ENCODE data around the gene ZBTB38. TPM values are rescaled to one million over a fixed set of nuclear protein-coding genes. Genes with fewer than 3 reads are reported as not detected.

The ZBTB38 gene
- total RNA-seq, 1 donor from 2014 or later: 25.8 TPM

DNA sequence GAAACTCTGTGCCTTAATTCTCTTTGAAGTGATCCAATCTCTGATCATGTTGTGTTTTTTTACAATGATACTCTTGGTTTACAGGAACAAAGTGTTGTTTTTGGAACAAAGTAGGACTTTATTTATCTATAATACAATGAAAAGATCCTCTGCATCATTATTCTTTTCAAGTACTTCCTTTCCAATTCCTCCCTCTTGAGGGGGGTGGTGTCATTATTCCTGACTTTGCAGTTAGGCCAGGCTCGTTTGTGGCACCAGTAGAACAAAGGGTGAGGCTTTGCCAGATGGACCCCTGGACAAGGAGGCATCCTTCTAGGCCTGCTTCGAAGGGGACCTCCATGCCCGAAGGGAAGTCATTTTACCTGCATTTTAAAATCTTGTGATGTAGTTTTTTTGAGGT lies 41.7 kb upstream of the ZBTB38 start:
- TF ChIP-seq, protein P1, sequence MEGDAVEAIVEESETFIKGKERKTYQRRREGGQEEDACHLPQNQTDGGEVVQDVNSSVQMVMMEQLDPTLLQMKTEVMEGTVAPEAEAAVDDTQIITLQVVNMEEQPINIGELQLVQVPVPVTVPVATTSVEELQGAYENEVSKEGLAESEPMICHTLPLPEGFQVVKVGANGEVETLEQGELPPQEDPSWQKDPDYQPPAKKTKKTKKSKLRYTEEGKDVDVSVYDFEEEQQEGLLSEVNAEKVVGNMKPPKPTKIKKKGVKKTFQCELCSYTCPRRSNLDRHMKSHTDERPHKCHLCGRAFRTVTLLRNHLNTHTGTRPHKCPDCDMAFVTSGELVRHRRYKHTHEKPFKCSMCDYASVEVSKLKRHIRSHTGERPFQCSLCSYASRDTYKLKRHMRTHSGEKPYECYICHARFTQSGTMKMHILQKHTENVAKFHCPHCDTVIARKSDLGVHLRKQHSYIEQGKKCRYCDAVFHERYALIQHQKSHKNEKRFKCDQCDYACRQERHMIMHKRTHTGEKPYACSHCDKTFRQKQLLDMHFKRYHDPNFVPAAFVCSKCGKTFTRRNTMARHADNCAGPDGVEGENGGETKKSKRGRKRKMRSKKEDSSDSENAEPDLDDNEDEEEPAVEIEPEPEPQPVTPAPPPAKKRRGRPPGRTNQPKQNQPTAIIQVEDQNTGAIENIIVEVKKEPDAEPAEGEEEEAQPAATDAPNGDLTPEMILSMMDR (IDR thresholded peaks at IDR 0.05; ENCODE audit: unreplicated experiment): no peak
- Mint-ChIP-seq H3K4me3 (ENCODE audit: low read depth) (no peak overlapping the region), H3K4me1 (ENCODE audit: low read depth) (peaks cover 60% of the 10 kb centered on the region)

GRCh38 chr3:141328286-141329166 lies 39.8 kb upstream of the ZBTB38 start:
- Mint-ChIP-seq H3K36me3 (ENCODE audit: insufficient read depth) (no peaks in the 10 kb centered on the region), H3K4me1 (ENCODE audit: low read depth) (peaks cover 63% of the 10 kb centered on the region), H3K27ac (peak overlapping the region; percentile 38), H3K9me3 (ENCODE audit: low read depth) (no peaks in the 10 kb centered on the region), H3K27me3 (peaks cover 19% of the 10 kb centered on the region), H3K4me3 (ENCODE audit: low read depth) (no peak overlapping the region)
- no peak for DNase-seq (ENCODE audit: low spot score, unreplicated experiment)
- TF ChIP-seq, protein P1 (IDR thresholded peaks at IDR 0.05; ENCODE audit: unreplicated experiment): no peak

More for the DNA sequence above, 41.7 kb upstream of the ZBTB38 start:
- H3K27me3 Mint-ChIP-seq: peaks cover 19% of the 10 kb centered on the region
- no peak for DNase-seq (ENCODE audit: low spot score, unreplicated experiment)
- H3K27ac Mint-ChIP-seq: no peak overlapping the region
- no peaks in the 10 kb centered on the region for H3K9me3 Mint-ChIP-seq (ENCODE audit: low read depth)
- no peaks in the 10 kb centered on the region for H3K36me3 Mint-ChIP-seq (ENCODE audit: insufficient read depth)

DNA sequence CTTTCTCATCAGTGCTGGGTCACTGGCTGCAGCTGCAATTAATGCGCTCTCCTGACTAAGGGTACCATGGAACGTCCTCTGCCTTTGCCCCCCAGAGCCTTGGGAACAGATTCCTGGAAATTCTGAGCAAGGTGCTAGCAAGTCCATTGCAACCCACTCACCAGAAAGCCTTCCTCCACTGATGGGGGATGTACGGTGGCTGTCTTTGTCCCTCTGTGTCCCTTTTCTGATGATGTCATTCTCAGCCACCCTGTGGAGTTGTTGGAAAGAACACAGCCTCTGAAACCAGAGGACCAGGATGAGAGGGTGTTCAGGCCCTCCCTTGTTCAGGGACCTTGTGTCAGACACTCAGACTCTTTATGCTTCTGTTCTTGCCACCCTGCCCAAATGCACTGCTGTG lies 38.1 kb upstream of the ZBTB38 start:
- Mint-ChIP-seq H3K27ac (no peak overlapping the region), H3K4me3 (ENCODE audit: low read depth) (no peak overlapping the region), H3K4me1 (ENCODE audit: low read depth) (peaks cover 55% of the 10 kb centered on the region), H3K27me3 (peaks cover 28% of the 10 kb centered on the region), H3K36me3 (ENCODE audit: insufficient read depth) (no peaks in the 10 kb centered on the region), H3K9me3 (ENCODE audit: low read depth) (no peaks in the 10 kb centered on the region)
- TF ChIP-seq, protein P1 (IDR thresholded peaks at IDR 0.05; ENCODE audit: unreplicated experiment): no peak
- no peak for DNase-seq (ENCODE audit: low spot score, unreplicated experiment)

DNA sequence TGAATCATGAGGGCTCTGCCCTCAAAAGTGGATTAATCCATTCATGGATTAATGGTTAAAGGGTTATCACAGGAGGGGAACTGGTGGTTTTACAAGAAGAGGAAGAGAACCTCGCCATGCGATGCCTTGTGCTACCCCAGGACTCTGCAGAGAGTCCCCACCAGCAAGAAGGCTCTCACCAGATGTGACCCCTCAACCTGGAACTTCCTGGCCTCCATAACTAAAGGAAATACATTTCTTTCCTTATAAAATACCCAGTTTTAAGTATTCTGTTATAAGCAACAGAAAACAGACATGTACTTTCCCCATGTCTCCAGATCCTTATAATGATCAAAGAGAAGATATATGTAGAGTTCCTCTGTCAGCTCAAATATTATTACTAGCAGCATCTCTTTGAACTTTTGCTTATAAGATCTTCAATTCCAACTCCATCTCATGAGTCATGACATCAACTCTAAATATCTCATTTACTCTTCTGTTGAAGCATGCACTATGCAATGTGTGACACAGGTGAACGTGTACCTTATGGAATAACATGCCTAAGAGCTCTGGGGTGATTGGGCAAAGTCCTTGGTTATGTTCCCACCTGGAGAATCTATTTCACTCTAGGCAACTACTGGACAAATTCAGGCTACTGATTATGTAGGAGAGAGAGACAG lies 37.5 kb upstream of the ZBTB38 start:
- H3K27ac Mint-ChIP-seq: no peak overlapping the region
- no peaks in the 10 kb centered on the region for H3K36me3 Mint-ChIP-seq (ENCODE audit: insufficient read depth)
- H3K4me1 Mint-ChIP-seq (ENCODE audit: low read depth): peaks cover 53% of the 10 kb centered on the region
- no peak for DNase-seq (ENCODE audit: low spot score, unreplicated experiment)
- H3K4me3 Mint-ChIP-seq (ENCODE audit: low read depth): no peak overlapping the region
- H3K27me3 Mint-ChIP-seq: peaks cover 28% of the 10 kb centered on the region
- TF ChIP-seq, protein P1 (IDR thresholded peaks at IDR 0.05; ENCODE audit: unreplicated experiment): no peak
- no peaks in the 10 kb centered on the region for H3K9me3 Mint-ChIP-seq (ENCODE audit: low read depth)

Data from progenitor cell of endocrine pancreas (in vitro differentiated cells).